ENCODE results near the gene TANGO6. TPM values are rescaled to one million over a fixed set of nuclear protein-coding genes. Genes with fewer than 3 reads are reported as not detected.

Gene TANGO6
- total RNA-seq, 6 donors from 2014 or later: 11.7 to 30.4 (median 15.5) TPM

DNA sequence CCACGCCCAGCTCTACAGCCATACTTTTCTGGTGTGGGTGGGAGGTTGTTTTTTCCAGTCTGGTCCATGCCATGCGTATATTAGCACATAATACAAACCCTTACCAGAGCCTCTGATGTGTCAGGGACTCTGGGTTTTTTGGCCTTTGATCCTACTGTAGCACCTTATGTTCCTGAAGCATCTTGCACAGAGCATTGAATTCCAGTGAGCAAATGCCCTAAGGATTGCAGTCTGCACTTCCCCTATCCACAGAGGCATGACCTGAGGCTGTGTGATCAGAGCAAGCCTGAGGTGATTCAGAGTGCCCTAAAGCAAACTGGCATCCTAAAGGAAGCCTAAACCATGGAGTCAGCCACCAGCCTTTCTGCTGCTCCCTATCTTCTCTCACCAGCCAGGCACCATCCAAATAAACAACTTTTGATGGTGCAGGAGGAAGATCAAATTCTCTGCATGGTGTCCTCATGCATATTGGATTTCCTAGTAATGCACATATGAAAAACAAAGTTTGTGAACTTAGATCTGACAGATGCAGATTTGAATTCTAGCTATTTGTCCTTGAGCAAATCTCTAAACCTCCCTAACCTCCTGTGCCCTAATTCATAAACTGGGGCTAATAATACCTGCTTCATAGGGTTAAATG lies 220.9 kb downstream of the TANGO6 start:
- H3K27ac ChIP-seq: no peak overlapping the region
- no peak for DNase-seq
- no peak for ATAC-seq (ENCODE audit: low FRiP score in 2 of 2)
- H3K36me3 ChIP-seq: no peaks in the 10 kb centered on the region
- 94% methylated on average over 2 of the region's 2 CpGs for WGBS, 2 donors
- TF ChIP-seq POLR2AphosphoS5 (IDR thresholded peaks at IDR 0.05): no peak
- no peak for TF ChIP-seq EP300 (IDR thresholded peaks at IDR 0.05)
- TF ChIP-seq, protein P1, sequence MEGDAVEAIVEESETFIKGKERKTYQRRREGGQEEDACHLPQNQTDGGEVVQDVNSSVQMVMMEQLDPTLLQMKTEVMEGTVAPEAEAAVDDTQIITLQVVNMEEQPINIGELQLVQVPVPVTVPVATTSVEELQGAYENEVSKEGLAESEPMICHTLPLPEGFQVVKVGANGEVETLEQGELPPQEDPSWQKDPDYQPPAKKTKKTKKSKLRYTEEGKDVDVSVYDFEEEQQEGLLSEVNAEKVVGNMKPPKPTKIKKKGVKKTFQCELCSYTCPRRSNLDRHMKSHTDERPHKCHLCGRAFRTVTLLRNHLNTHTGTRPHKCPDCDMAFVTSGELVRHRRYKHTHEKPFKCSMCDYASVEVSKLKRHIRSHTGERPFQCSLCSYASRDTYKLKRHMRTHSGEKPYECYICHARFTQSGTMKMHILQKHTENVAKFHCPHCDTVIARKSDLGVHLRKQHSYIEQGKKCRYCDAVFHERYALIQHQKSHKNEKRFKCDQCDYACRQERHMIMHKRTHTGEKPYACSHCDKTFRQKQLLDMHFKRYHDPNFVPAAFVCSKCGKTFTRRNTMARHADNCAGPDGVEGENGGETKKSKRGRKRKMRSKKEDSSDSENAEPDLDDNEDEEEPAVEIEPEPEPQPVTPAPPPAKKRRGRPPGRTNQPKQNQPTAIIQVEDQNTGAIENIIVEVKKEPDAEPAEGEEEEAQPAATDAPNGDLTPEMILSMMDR (IDR thresholded peaks at IDR 0.05): no peak
- no peak for TF ChIP-seq POLR2A (IDR thresholded peaks at IDR 0.05)
- H3K4me1 ChIP-seq: no peaks in the 10 kb centered on the region
- H3K4me3 ChIP-seq: no peak overlapping the region
- no peaks in the 10 kb centered on the region for H3K27me3 ChIP-seq
- H3K9me3 ChIP-seq: no peaks in the 10 kb centered on the region

DNA sequence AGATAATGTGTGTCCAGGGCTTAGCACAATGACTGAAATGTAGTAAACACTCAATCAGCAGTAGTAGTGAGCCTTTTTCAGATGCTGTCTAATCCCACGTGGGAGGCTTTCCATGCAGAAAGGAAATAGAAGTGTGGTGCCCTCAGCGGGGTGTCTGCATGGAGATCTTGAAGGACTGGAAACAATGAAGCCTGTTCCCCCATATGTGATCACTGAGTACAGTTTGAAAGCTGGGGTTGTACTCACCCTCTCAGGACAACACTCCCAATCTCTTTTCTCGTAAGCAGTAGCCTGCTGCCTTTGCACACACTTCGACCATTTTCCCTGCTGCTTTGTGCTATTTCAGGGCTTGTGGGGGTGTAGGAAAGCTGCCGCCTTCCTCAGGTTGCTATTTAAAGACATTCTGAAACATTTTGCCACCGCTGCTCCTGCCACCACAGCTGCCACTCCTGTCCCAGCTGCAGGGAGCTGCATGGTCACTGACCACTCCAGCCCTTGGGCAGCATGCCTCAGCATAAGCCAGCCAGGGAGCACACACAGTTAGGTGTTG lies 221.5 kb downstream of the TANGO6 start:
- WGBS, 2 donors: 64 to 68% methylated on average over 6 of the region's 6 CpGs
- Histone ChIP-seq H3K4me1 (no peaks in the 10 kb centered on the region), H3K36me3 (no peaks in the 10 kb centered on the region), H3K4me3 (no peak overlapping the region), H3K27ac (no peak overlapping the region), H3K9me3 (no peaks in the 10 kb centered on the region), H3K27me3 (no peaks in the 10 kb centered on the region)
- TF ChIP-seq POLR2AphosphoS5 (IDR thresholded peaks at IDR 0.05) (no peak), EP300 (IDR thresholded peaks at IDR 0.05) (no peak), POLR2A (IDR thresholded peaks at IDR 0.05) (no peak)
- TF ChIP-seq, protein P1 (IDR thresholded peaks at IDR 0.05): no peak
- ATAC-seq (ENCODE audit: low FRiP score in 2 of 2) (peak in 1 of 2 donors; percentile 49), DNase-seq (no peak)

- H3K27me3 ChIP-seq: no peaks in the 10 kb centered on the region
- TF ChIP-seq POLR2A (IDR thresholded peaks at IDR 0.05) (no peak), POLR2AphosphoS5 (IDR thresholded peaks at IDR 0.05) (no peak), EP300 (IDR thresholded peaks at IDR 0.05) (no peak)
- TF ChIP-seq, protein P1 (IDR thresholded peaks at IDR 0.05): no peak
- no peaks in the 10 kb centered on the region for H3K9me3 ChIP-seq
- no peak for DNase-seq
- H3K27ac ChIP-seq: no peak overlapping the region
- 96 to 97% methylated on average over 5 of the region's 5 CpGs for WGBS, 2 donors
- no peaks in the 10 kb centered on the region for H3K36me3 ChIP-seq
- no peak overlapping the region for H3K4me3 ChIP-seq
- peaks cover 0 to 11% (median 4%) of the 10 kb centered on the region in 4 donors for H3K4me1 ChIP-seq
- ATAC-seq (ENCODE audit: low FRiP score in 2 of 2): no peak
Observed at GRCh38 chr16:69069504-69069903, 226.2 kb downstream of the TANGO6 start.

DNA sequence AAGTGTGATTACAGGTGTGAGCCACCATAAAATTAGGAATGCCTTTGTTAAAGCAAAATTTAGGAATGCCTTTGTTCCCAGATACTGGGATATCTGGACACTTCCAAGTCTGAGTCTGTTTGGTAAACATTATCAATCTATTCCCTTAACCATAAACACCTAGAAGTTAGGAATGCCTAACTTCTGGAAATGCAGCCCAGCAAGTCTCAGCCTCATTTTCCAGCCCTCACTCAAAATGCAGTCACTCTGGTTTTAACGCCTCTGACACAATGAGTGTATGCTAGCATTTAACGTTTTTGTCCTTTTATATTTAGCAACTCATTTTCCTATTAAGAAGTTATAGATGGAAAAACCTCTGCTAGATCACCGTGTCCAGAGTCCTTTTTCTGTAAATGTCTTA lies 227.7 kb downstream of the TANGO6 start:
- Histone ChIP-seq H3K9me3 (no peaks in the 10 kb centered on the region), H3K27me3 (no peaks in the 10 kb centered on the region), H3K4me3 (no peak overlapping the region), H3K27ac (peak overlapping the region in 1 of 4 donors; percentile 64), H3K4me1 (peaks cover 0 to 11% (median 4%) of the 10 kb centered on the region in 4 donors), H3K36me3 (no peaks in the 10 kb centered on the region)
- WGBS, 2 donors: 78 to 81% methylated on average over 3 of the region's 3 CpGs
- no peak for ATAC-seq (ENCODE audit: low FRiP score in 2 of 2)
- no peak for TF ChIP-seq POLR2AphosphoS5 (IDR thresholded peaks at IDR 0.05)
- TF ChIP-seq, protein P1 (IDR thresholded peaks at IDR 0.05): no peak
- TF ChIP-seq POLR2A (IDR thresholded peaks at IDR 0.05): no peak
- no peak for TF ChIP-seq EP300 (IDR thresholded peaks at IDR 0.05)
- DNase-seq: no peak

GRCh38 chr16:69072640-69072974 lies 229.3 kb downstream of the TANGO6 start:
- H3K27ac ChIP-seq: peak overlapping the region; percentile 60 to 73 (median 68)

More at GRCh38 chr16:69072640-69072974, 229.3 kb downstream of the TANGO6 start:
- TF ChIP-seq POLR2A (IDR thresholded peaks at IDR 0.05) (no peak), POLR2AphosphoS5 (IDR thresholded peaks at IDR 0.05) (no peak), EP300 (IDR thresholded peaks at IDR 0.05) (no peak)
- TF ChIP-seq, protein P1 (IDR thresholded peaks at IDR 0.05): no peak
- peaks cover 0 to 11% (median 4%) of the 10 kb centered on the region in 4 donors for H3K4me1 ChIP-seq
- no peaks in the 10 kb centered on the region for H3K36me3 ChIP-seq
- no peaks in the 10 kb centered on the region for H3K9me3 ChIP-seq
- ATAC-seq (ENCODE audit: low FRiP score in 2 of 2): no peak
- DNase-seq: no peak
- H3K27me3 ChIP-seq: no peaks in the 10 kb centered on the region
- H3K4me3 ChIP-seq: no peak overlapping the region
- WGBS, 2 donors: 73 to 76% methylated on average over 2 of the region's 2 CpGs

Measured in upper lobe of left lung (tissue), 6 donors.